K562 (cell line): ENCODE data around the gene VMP1. TPM values are rescaled to one million over a fixed set of nuclear protein-coding genes. Genes with fewer than 3 reads are reported as not detected.

Experiments used
- ATAC-seq: fragments of 200-7000 bp; cut with Tn5 transposase; 3 replicates; pipeline ENCODE4 v1.9.1; 2020; ENCODE audit warnings: moderate library complexity
- Bru-seq: library from RNA; stranded (reverse); fragments of 400-500 nt; gene quantifications from one replicate; lab custom pipeline; 2021; lab: Mats Ljungman, UMichigan
- BruChase-seq, 2 experiments: library from RNA; stranded (reverse); fragments of 400-500 nt; gene quantifications; one replicate each; lab custom pipeline; 2021; lab: Mats Ljungman, UMichigan
- BruUV-seq: library from RNA; stranded (reverse); fragments of 400-500 nt; replicated peaks from 2 replicates; lab custom pipeline; 2021; lab: Mats Ljungman, UMichigan
- CTCF ChIA-PET: fragments of 300-600 bp; formaldehyde crosslinking; extraction: SDS; loops from one replicate; lab custom pipeline; 2021; ENCODE audit warnings: low intra/inter-chr PET ratio; lab: Yijun Ruan, JAX
- POLR2A ChIA-PET: fragments of 300-600, 350-650 bp; sonication (Branson Sonifier 250); formaldehyde crosslinking; extraction: SDS; loops from one replicate; lab custom pipeline; 2021; ENCODE audit warnings: antibody characterized with exemption, inconsistent platforms; lab: Yijun Ruan, JAX
- DNase-seq, 4 experiments: peaks; one replicate each; pipeline versions ENCODE4 v3.0.0 to v3.0.0-alpha.2; 2011 to 2018; ENCODE audit warnings: low spot score in 3 of 4, mixed read lengths in 3 of 4; ENCODE audit errors: extremely low read depth in 1 of 4
- FAIRE-seq: peaks from 2 replicates; lab custom pipeline; 2011; peaks lifted over from hg19 to GRCh38; lab: Jason Lieb, UNC
- H2AFZ ChIP-seq: 2 replicates; pipeline ENCODE4 v1.6.0; 2011; ENCODE audit warnings: low read depth, low read length, control low read depth, inconsistent platforms
- H3K27ac ChIP-seq: fragments of 200-600 bp; 3 replicates; pipeline ENCODE4 v1.8.0; 2011; ENCODE audit warnings: low read depth, mild to moderate bottlenecking, control low read depth, inconsistent platforms, low read length, moderate library complexity, mixed read lengths; ENCODE audit errors: extremely low read depth
- H3K27me3 ChIP-seq, 2 experiments: fragments of 300-600 bp in 1 of 2; 2 replicates in 1 of 2; 3 replicates in 1 of 2; pipeline versions ENCODE4 v1.6.0 to v1.8.0; 2011; ENCODE audit warnings: inconsistent platforms in 2 of 2, low read length in 2 of 2, mild to moderate bottlenecking in 1 of 2, mixed read lengths in 1 of 2, moderate library complexity in 1 of 2; ENCODE audit not compliant: control insufficient read depth in 2 of 2, insufficient read depth in 2 of 2
- H3K36me3 ChIP-seq: fragments of 300-600 bp; 3 replicates; pipeline ENCODE4 v1.8.0; 2011; ENCODE audit warnings: mild to moderate bottlenecking, low read length, inconsistent platforms; ENCODE audit not compliant: control insufficient read depth, insufficient read depth
- H3K4me1 ChIP-seq, 2 experiments: fragments of 200-600 bp in 1 of 2; replicated peaks in 1 of 2; 2 replicates in 1 of 2; 3 replicates in 1 of 2; pipeline versions ENCODE4 v1.5.1 to v1.8.0; 2011; ENCODE audit warnings: inconsistent platforms in 2 of 2, low read length in 2 of 2, mild to moderate bottlenecking in 1 of 2, mixed read lengths in 1 of 2, moderate library complexity in 1 of 2; ENCODE audit not compliant: control insufficient read depth in 2 of 2, insufficient read depth in 2 of 2
- H3K4me2 ChIP-seq: 2 replicates; pipeline ENCODE4 v1.6.1; 2011; ENCODE audit warnings: low read length, control low read depth, inconsistent platforms, mixed read lengths; ENCODE audit not compliant: insufficient read depth
- H3K4me3 ChIP-seq: fragments of 200-600 bp; sonication (generic), shearing (Covaris generic); 2 replicates; pipeline ENCODE4 v1.5.1; 2016; ENCODE audit warnings: control low read depth, inconsistent platforms
- H3K79me2 ChIP-seq: fragments of 200-600 bp; 3 replicates; pipeline ENCODE4 v1.8.0; 2011; ENCODE audit warnings: low read length, inconsistent platforms; ENCODE audit not compliant: control insufficient read depth, insufficient read depth
- H3K9ac ChIP-seq, 2 experiments: 2 replicates each; pipeline versions ENCODE4 v1.6.0 to v1.6.1; 2011; ENCODE audit warnings: low read depth in 2 of 2, low read length in 2 of 2, control low read depth in 1 of 2, inconsistent platforms in 1 of 2, mild to moderate bottlenecking in 1 of 2, mixed read lengths in 1 of 2; ENCODE audit not compliant: insufficient read depth in 1 of 2
- H3K9me1 ChIP-seq: one replicate; pipeline ENCODE4 v1.6.0; 2011; ENCODE audit warnings: inconsistent platforms, mild to moderate bottlenecking, low read length, moderate library complexity; ENCODE audit not compliant: control insufficient read depth, insufficient read depth
- H3K9me3 ChIP-seq: replicated peaks from 2 replicates; pipeline ENCODE4 v1.5.1; 2011; ENCODE audit warnings: low read depth, low read length, inconsistent platforms; ENCODE audit not compliant: control insufficient read depth, insufficient read depth
- H4K20me1 ChIP-seq: replicated peaks from 2 replicates; pipeline ENCODE4 v1.6.1; 2011; ENCODE audit warnings: low read length, inconsistent platforms, mixed read lengths; ENCODE audit not compliant: control insufficient read depth, insufficient read depth
- BRD4 ChIP-seq: fragments of 200-600 bp; sonication (generic); IDR thresholded peaks from 2 replicates; pipeline ENCODE4 v1.6.1; 2017; ENCODE audit warnings: inconsistent platforms
- CREM ChIP-seq: IDR thresholded peaks from 2 replicates; pipeline ENCODE4 v1.6.1; 2014; ENCODE audit warnings: antibody characterized with exemption, low read depth
- ELF4 ChIP-seq: fragments of 450-650 bp; formaldehyde crosslinking; IDR thresholded peaks from 2 replicates; pipeline ENCODE4 v1.4.0; 2022; ENCODE audit warnings: missing genetic modification characterization
- HCFC1 ChIP-seq: IDR thresholded peaks from 2 replicates; pipeline ENCODE4 v1.6.1; 2012; ENCODE audit warnings: low read depth, low read length, improper control_type of control experiment
- LEF1 ChIP-seq: fragments of 450-650 bp; IDR thresholded peaks from 2 replicates; pipeline ENCODE4 v1.6.1; 2016; ENCODE audit warnings: mild to moderate bottlenecking
- NFE2 ChIP-seq: IDR thresholded peaks from 2 replicates; pipeline ENCODE4 v1.6.1; 2014; ENCODE audit warnings: antibody characterized with exemption, low read depth
- SMC3 ChIP-seq: conservative IDR thresholded peaks from 2 replicates; pipeline ENCODE4 v1.6.1; 2011; ENCODE audit warnings: low read depth, low read length, improper control_type of control experiment; ENCODE audit not compliant: insufficient read depth
- ZNF707 ChIP-seq: fragments of 250-450 bp; sonication (Bioruptor Pico); conservative IDR thresholded peaks from 2 replicates; pipeline ENCODE4 v1.8.0; 2022; ENCODE audit warnings: inconsistent platforms, mild to moderate bottlenecking, moderate library complexity
- WGBS: fragments of 100-300 bp; shearing (Covaris generic); methylation state at CpG from one replicate; pipeline ENCODE4 v1.1.6; 2016; ENCODE audit warnings: low coverage, mixed read lengths; ENCODE audit not compliant: insufficient coverage; ENCODE audit errors: missing lambda C conversion rate; 5-methylcytosine and 5-hydroxymethylcytosine counted together
- in situ Hi-C: fragments of 300-500 bp; cut with MboI; formaldehyde crosslinking; loops from 4 replicates; pipeline ENCODE4 v1.15.0; 2018; ENCODE audit warnings: inconsistent platforms, mixed read lengths
- intact Hi-C: fragments of 100-400 bp; cut with micrococcal nuclease; formaldehyde crosslinking; loops from 2 replicates; pipeline ENCODE4 v1.14.2; 2022
- long read RNA-seq, 3 experiments: library from polyadenylated mRNA in 2 of 3; library from RNA in 1 of 3; unstranded in 2 of 3; stranded (forward) in 1 of 3; transcript quantifications; one replicate each; pipeline ENCODE4 v2.0.0, GENCODE V29; 2019 to 2022
- polyA minus RNA-seq, 3 experiments: library from RNA; depleted of rRNA, polyadenylated mRNA; stranded (reverse); fragments of >200 nt; gene quantifications; 2 replicates each; pipeline ENCODE4 v1.2.3, GENCODE V29; 2011
- polyA plus RNA-seq, 8 experiments: library from polyadenylated mRNA; depleted of rRNA in 4 of 8; stranded (reverse) in 5 of 8; unstranded in 3 of 8; fragments of >200 nt; fragmentation: Nextera tagmentation in 2 of 8; fragmentation: Illumina TruSeq in 1 of 8; extraction: Ambion mirVana in 2 of 8; extraction: Trizol in 1 of 8; gene quantifications; 2 replicates each; pipeline versions ENCODE4 v1.2.1 to v1.2.3, GENCODE V29; 2011 to 2014; ENCODE audit warnings: inconsistent platforms in 1 of 8, missing spikeins in 1 of 8
- total RNA-seq, 7 experiments: library from RNA; depleted of rRNA in 6 of 7; stranded (reverse); fragments of >200 nt in 6 of 7; fragmentation: Illumina TruSeq in 2 of 7; extraction: Trizol in 2 of 7; gene quantifications; 2 replicates each; pipeline versions ENCODE4 v1.2.1 to v1.2.3, GENCODE V29; 2011 to 2021; ENCODE audit warnings: low replicate concordance in 1 of 7
- TF ChIP-seq, protein P1 (sequence below): conservative IDR thresholded peaks from 2 replicates; pipeline ENCODE4 v1.6.1; 2011; ENCODE audit warnings: low read depth, mild to moderate bottlenecking, low read length; ENCODE audit not compliant: control insufficient read depth
- TF ChIP-seq, protein P2 (sequence below): sonication (generic); formaldehyde crosslinking; IDR thresholded peaks from 2 replicates; pipeline ENCODE4 v1.8.1; 2023; ENCODE audit warnings: mild to moderate bottlenecking, missing genetic modification reagents

The VMP1 gene
- total RNA-seq (2011; cell fraction: chromatin; rRNA removed; ENCODE audit: low replicate concordance) = 449 and 662 TPM in 2 replicates
- 284 and 300 TPM in 2 replicates for total RNA-seq (2011; cell fraction: nucleolus; rRNA removed)
- 571 and 861 TPM in 2 replicates for total RNA-seq (2011; cell fraction: nucleoplasm; rRNA removed)
- total RNA-seq (2014; rRNA removed) = 92.1 and 123 TPM in 2 replicates
- total RNA-seq (2014; rRNA removed; fragmentation: Illumina TruSeq; extraction: Trizol) = 186 and 216 TPM in 2 replicates
- 127 and 135 TPM in 2 replicates for total RNA-seq (2015; rRNA removed; fragmentation: Illumina TruSeq; extraction: Trizol)
- total RNA-seq (2021) = 151 and 155 TPM in 2 replicates
- polyA plus RNA-seq (2011; rRNA removed) = 231 and 304 TPM in 2 replicates
- polyA plus RNA-seq (2011; cell fraction: cytosol; rRNA removed) = 55.2 and 104 TPM in 2 replicates
- polyA plus RNA-seq (2011; cell fraction: nucleus; rRNA removed) = 330 and 339 TPM in 2 replicates
- polyA plus RNA-seq (2012) = 142 and 172 TPM in 2 replicates
- 124 and 146 TPM in 2 replicates for polyA plus RNA-seq (2014; fragmentation: Illumina TruSeq; extraction: Trizol)
- 100 to 1,000 TPM; 245 to 272 TPM for polyA plus RNA-seq (2014; fragmentation: Nextera tagmentation; extraction: Ambion mirVana)
- polyA plus RNA-seq (2014; rRNA removed) = 143 and 148 TPM in 2 replicates
- 271 and 285 TPM in 2 replicates for polyA minus RNA-seq (2011; rRNA and poly(A)+ RNA removed)
- 72.1 and 91.0 TPM in 2 replicates for polyA minus RNA-seq (2011; cell fraction: cytosol; rRNA and poly(A)+ RNA removed)
- polyA minus RNA-seq (2011; cell fraction: nucleus; rRNA and poly(A)+ RNA removed) = 205 and 259 TPM in 2 replicates
- Bru-seq, nascent RNA = percentile 93 among the genes with signal in this experiment
- percentile 86 among the genes with signal in this experiment for BruChase-seq, experiment 1, labeled RNA remaining after a 2-hour chase
- percentile 82 among the genes with signal in this experiment for BruChase-seq, experiment 2, labeled RNA remaining after a 6-hour chase
- long read RNA-seq, experiment 1, full-length matches to known transcripts = 183 of 236 reads
- long read RNA-seq, experiment 1, partial matches to known transcripts = 17 of 236 reads
- long read RNA-seq, experiment 1, other reads (novel, unspliced or antisense) = 36 of 236 reads
- long read RNA-seq, experiment 2, full-length matches to known transcripts = 40 of 68 reads
- long read RNA-seq, experiment 2, partial matches to known transcripts = 19 of 68 reads
- long read RNA-seq, experiment 2, other reads (novel, unspliced or antisense) = 9 of 68 reads
- long read RNA-seq, experiment 3, full-length matches to known transcripts = 99 of 118 reads
- long read RNA-seq, experiment 3, partial matches to known transcripts = 9 of 118 reads
- long read RNA-seq, experiment 3, other reads (novel, unspliced or antisense) = 10 of 118 reads

DNA sequence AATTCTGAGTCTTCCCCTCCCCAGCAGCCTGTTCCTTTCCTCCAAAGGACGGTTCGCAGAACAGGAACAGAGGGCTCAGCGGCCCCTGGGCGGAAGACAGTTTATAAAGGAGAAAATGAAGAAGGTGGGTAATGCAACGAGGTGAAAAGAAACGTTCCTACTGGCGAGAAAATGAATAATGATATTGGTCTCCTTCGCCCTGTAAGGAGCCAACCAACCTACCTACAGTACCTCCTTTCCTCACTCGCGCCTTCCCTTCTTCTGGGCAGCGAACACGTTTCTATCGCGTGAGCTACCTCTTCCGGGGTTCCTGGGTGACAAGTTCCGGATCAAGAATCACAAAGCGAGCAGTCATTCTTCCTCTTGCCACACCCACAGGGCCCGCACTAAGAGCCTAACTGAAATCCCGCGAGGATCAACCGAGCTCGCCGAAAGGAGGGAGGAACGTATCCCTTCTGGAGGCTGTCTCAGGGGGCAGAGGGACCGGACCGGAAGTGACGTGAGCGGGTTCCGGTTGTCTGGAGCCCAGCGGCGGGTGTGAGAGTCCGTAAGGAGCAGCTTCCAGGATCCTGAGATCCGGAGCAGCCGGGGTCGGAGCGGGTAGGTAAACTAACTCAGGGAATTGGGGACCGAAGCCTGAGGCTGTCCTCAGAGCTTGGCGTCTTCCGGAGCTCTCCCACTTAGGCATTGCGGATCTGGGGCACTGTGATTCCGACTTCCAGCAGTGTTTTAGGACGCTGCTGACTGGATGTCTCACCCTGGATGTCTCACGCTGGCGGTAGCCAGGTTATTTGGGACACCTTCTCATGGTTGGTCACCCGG is at the start of gene VMP1, which contains the start of gene PTRH2:
VMP1 (plus strand) TSS at position 506 of the 822 bp plus-strand sequence. CDS start 23,793 bp downstream, outside the sequence.
PTRH2 (minus strand) TSS at position 282 of the 822 bp plus-strand sequence. CDS start 9,452 bp downstream, outside the sequence.
- DNase-seq (peak; percentile 94 to 99 (median 96)), ATAC-seq (peak; percentile 93), FAIRE-seq (peak; percentile 98)
- under 1% methylated on average over 45 of the region's 45 CpGs for WGBS
- intact Hi-C loops = loop anchor here (2.0 to 5.0 kb wide), 2 partner anchors 23 to 130 kb away; no protein-coding TSS in a partner anchor
- peaks cover 33% of the 10 kb centered on the region for H3K36me3 ChIP-seq
- peak within 1 kb of the TSS; percentile 91 for H2AFZ ChIP-seq
- no peaks in the 10 kb centered on the region for H3K27me3 ChIP-seq
- H3K4me3 ChIP-seq = peak within 1 kb of the TSS; percentile 92
- peaks cover 13 to 17% of the 10 kb centered on the region in 2 experiments; a peak in 3 of 5 replicates for H3K4me1 ChIP-seq
- CTCF ChIA-PET = no interaction called here
- H3K9me3 ChIP-seq = no peaks in the 10 kb centered on the region
- H3K4me2 ChIP-seq = peak within 1 kb of the TSS; percentile 95
- H3K9me1 ChIP-seq = no peaks in the 10 kb centered on the region
- POLR2A ChIA-PET = interaction anchor here (0.5 to 1.9 kb wide), 20 partner anchors 9 to 939 kb away, joined by 3 to 10 read pairs (median 3); partner anchors contain the start of gene CLTC
- in situ Hi-C loops = no loop called here
- H3K79me2 ChIP-seq = peaks cover 98% of the 10 kb centered on the region
- BruUV-seq = TSS peak; percentile 66
- peaks cover 14% of the 10 kb centered on the region for H4K20me1 ChIP-seq
- H3K9ac ChIP-seq = peak within 1 kb of the TSS; percentile 95 to 100
- peak within 1 kb of the TSS; percentile 99 for H3K27ac ChIP-seq
- TF ChIP-seq CREM (peak; percentile 97), ZNF707 (CRISPR knock-in tag) (no peak), BRD4 (peak; percentile 97; the same call in 1 of the 2 replicates), NFE2 (peak; percentile 83), SMC3 (no peak), LEF1 (peak; percentile 53), ELF4 (no peak), HCFC1 (peak; percentile 74)
- TF ChIP-seq, protein P1, sequence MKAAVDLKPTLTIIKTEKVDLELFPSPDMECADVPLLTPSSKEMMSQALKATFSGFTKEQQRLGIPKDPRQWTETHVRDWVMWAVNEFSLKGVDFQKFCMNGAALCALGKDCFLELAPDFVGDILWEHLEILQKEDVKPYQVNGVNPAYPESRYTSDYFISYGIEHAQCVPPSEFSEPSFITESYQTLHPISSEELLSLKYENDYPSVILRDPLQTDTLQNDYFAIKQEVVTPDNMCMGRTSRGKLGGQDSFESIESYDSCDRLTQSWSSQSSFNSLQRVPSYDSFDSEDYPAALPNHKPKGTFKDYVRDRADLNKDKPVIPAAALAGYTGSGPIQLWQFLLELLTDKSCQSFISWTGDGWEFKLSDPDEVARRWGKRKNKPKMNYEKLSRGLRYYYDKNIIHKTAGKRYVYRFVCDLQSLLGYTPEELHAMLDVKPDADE = peak; percentile 16; the same call in 1 of the 2 replicates
- TF ChIP-seq, protein P2, sequence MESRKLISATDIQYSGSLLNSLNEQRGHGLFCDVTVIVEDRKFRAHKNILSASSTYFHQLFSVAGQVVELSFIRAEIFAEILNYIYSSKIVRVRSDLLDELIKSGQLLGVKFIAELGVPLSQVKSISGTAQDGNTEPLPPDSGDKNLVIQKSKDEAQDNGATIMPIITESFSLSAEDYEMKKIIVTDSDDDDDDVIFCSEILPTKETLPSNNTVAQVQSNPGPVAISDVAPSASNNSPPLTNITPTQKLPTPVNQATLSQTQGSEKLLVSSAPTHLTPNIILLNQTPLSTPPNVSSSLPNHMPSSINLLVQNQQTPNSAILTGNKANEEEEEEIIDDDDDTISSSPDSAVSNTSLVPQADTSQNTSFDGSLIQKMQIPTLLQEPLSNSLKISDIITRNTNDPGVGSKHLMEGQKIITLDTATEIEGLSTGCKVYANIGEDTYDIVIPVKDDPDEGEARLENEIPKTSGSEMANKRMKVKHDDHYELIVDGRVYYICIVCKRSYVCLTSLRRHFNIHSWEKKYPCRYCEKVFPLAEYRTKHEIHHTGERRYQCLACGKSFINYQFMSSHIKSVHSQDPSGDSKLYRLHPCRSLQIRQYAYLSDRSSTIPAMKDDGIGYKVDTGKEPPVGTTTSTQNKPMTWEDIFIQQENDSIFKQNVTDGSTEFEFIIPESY (CRISPR knock-in tag) = peak; percentile 25; the same call in 1 of the 2 replicates
